ENCODE results near the gene TNNT3.
"Not testable (repeated sequence)": the region's sequence is repeated elsewhere in the genome, so short reads cannot be mapped to it uniquely, and the experiment has no call there.

Gene TNNT3

DNA sequence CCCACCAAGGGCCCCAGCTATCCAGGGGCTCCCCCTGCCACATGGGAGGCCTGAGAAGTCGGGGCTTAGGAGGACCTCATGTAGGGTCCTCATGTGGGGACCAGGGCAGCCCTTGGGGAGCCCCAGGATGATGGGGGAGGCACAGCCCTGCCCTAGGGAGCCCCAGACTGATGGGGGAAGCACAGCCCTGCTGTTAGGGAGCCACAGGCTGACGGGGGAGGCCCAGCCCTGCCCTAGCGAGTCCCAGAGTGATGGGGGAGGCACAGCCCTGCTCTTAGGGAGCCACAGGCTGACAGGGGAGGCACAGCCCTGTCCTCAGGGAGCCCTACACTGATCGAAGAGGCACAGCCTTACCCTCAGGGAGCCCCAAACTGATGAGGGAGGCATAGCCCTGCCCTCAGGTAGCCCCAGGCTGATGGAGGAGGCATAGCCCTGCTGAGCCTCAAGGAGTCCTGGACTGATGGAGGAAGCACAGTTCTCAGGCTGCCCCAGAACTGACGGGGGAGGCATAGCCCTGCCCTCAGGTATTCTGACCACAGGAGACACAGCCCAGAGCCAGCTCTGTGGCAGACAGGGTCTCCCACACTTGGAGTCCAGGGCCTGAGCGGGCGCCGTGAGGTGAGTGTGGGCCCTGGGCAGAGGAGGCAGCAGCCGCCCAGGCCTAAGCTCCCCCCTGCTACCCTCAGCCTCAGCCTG lies 38.6 kb upstream of the TNNT3 start:
- DNase-seq = peak in 4 of 10 donors; percentile 9 to 68 (median 60)
- intact Hi-C loops (cut with DNase I) = loop anchor here (5.0 kb wide), 1 partner anchor 36 kb away; the partner anchor contains the start of gene TNNT3

DNA sequence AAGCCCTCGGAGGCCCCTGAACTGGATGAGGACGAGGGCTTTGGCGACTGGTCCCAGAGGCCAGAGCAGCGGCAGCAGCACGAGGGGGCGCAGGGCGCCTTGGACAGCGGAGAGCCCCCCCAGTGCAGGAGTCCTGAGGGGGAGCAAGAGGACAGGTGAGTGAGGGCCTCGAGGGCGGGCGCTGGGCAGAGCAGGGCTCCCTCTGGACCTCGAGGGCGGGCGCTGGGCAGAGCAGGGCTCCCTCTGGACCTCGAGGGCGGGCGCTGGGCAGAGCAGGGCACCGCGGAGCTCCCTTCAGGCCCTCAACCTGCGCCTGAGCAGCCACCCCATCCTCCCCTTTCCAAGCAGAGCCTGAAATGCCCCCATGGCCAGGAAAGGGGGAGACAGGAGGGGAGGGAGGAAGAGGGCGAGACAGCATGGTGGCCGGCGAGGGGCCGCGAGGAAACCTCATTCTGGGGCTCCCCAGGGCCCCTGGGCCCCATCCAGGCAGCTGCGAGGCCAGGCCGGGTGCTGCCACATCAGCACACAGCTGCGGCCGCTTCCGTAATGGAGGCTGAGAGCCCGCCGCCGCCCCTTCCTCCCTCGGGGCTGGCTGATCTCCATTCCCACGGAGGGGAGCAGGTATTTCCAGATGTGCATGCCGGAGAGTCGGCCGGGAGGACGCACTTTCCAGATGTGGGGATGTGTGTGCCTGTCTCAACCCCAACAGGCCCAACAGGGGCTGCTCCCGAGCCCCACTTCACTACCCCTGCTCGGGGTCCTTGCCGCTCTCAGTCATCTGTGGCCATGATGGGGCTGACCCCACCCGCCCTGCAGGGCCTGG lies 37.9 kb upstream of the TNNT3 start:
- peak in 3 of 10 donors; percentile 24 to 79 (median 67) for DNase-seq
- intact Hi-C loops (cut with DNase I) = loop anchor here (2.0 to 5.0 kb wide), 2 partner anchors 36 to 273 kb away; partner anchors contain the start of gene TNNT3

DNA sequence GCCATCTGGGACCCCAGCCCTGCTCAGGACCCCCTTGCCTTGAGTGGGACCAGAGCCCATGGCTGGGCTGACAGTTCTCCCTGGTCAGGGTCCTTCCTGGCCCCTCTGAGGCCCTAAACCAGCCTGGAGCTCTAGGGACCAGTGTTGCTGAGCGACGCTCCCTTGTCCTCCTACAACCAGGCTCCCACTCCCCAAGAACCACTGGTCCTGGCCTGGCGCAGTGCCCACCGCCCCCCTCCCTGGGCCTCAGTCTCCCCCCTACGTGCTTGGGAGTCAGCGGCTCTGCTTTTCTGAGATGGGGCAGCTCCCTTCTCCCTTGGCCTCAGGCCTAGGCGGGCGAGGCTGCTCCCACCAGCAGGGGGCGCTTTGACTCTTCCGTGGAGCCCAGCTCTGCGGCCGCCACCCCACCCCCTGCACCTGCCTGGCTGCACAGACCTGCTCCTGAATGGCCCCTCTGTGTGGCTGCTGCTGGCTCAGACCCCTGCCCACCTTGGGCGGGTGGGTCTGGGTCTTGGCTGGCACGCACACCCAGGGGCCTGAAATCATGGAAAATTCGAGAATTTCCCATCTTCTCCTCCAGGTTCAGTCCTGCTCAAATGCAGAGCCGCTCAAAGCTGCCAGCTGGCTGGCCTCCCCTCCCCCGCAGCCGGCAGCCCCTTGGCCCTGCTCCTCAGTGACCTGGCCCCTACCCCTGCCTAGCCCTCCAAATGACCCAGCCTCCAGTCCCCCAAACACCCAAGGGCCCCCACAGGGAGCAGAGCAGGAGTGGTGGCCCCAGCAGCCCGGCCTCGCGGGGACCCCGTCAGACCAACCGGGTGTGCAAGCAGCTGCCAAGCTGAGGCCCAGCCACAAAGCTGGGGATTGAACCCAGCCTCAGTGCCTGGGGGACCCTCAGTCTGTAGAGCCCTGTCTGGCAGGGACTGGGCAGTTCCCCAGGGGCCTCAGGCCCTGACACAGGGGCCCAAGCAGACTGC lies 37.0 kb upstream of the TNNT3 start:
- intact Hi-C loops (cut with DNase I) = loop anchor here (2.0 to 5.0 kb wide), 2 partner anchors 35 to 272 kb away; partner anchors contain the start of gene TNNT3
- DNase-seq = peak; percentile 49 to 96 (median 72)

DNA sequence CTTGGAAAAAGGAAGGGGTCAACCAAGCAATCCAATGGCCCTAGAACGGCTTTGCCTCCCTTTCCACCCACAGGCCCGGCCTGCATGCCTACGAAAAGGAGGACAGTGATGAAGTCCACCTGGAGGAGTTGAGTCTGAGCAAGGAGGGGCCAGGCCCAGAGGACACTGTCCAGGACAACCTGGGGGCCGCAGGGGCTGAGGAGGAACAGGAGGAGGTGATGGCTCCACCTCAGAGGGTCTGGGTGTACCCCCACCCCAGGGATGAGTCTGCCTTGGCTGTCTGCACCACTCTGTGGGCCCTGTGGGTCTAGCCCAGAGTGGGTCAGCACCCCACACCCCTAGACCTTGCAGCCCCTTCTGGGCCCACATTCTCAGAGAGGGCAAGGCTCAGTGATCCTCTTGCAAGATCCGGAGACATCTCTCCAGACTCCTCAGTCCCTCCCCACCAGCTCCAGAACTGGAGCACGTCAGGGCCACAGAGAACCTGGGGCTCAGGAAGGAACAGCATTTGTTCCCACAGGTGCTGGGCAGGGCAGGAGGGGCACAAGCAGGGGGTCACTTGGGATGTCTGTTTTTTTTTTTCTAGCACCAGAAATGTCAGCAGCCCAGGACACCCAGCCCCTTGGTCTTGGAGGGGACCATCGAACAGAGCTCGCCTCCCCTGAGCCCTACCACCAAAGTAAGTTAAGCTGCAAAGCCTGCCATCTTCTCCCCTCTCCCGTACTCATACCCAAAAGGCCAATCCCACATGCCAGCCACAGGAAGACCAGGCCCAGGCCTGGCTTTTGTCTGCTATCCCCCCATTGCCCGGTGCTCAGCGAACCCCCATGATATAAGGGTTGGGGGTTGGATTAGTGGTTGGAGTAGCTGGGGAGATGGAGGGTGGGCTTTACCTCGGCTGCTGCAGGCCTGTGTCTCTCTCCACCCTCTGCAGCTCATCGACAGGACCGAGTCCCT lies 35.9 kb upstream of the TNNT3 start:
- intact Hi-C loops (cut with DNase I) = loop anchor here (2.0 to 5.0 kb wide), 2 partner anchors 34 to 271 kb away; partner anchors contain the start of gene TNNT3
- DNase-seq = peak in 2 of 10 donors; percentile 9 to 62

DNA sequence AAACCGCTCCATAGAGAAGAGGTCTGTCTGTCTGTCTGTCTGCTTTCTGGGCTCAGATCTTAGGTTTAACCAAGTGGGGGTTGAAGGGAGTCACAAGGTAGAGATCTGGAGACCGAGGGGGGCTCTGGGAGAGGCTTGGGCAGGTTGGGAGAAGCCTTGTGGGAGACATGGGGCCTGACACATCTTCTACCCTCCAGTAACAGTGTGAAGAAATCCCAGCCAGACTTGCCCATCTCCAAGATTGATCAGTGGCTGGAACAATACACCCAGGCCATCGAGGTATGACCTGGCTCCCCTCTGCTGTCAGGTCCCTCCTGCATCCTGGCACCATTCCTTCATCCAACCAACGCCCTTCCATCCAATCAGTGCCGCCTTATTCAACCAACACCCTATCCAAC lies 35.2 kb upstream of the TNNT3 start:
- peak in 1 of 10 donors; percentile 39 for DNase-seq
- intact Hi-C loops (cut with DNase I) = loop anchor here (5.0 kb wide), 1 partner anchor 33 kb away; the partner anchor contains the start of gene TNNT3

DNA sequence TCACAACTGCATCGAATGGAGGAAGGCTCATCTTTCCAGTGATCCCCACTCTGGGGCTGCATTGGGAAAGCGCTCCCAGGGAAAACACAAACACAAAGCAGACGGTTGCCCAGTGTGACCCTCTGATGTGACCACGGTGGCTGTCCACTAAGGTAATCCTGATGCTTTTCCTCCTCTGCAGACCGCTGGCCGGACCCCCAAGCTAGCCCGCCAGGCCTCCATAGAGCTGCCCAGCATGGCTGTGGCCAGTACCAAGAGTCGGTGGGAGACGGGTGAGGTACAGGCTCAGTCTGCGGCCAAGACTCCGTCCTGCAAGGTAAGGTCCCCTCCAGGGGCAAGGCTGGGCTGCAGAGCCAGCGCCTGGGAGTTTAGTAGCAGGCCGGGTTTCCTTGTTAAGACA lies 33.0 kb upstream of the TNNT3 start:
- peak in 2 of 10 donors; percentile 5 to 78 for DNase-seq
- intact Hi-C loops (cut with DNase I) = not testable (repeated sequence)

DNA sequence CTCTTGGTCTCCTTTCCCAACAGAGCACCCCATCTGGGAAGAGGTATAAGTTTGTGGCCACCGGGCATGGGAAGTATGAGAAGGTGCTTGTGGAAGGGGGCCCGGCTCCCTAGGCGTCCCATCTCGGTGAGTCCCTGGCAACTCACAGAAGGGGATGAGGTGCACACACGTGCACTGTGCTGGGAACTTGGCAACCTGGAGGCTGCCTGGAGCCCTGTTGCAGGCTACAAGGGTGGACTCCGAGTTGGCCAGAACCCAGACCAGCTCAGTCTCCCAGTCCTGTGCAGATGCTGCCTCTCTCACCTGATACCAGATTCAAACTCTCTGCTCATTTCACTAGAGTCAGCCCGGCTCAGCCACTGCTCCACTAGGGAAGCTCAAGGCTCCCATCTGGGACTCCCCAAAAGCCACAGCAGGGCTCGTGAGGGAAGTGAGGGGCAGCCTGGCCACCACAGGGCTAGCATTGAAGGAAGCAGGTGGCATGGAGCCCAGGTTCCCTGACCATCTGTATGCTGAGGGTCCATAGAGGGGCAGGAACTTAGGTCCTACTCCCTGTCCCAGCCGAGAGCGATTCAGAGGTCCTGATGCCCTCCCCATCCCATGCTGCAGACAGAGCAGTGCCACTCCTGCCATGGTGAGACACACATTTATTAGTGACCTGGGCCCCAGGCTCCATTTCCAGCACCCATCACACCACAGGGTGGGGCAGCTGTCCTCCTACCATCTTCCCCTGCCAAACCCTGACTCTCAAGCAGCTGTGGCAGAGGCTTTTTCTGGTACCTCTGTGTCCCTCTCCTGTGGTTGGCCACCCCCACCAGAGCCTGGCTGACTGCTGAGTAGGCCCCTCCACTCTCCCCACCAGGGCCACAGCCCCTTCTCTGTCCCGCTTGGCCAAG lies 31.8 kb upstream of the TNNT3 start:
- DNase-seq = peak in 3 of 10 donors; percentile 23 to 73 (median 55)
- intact Hi-C loops (cut with DNase I) = no loop called here

DNA sequence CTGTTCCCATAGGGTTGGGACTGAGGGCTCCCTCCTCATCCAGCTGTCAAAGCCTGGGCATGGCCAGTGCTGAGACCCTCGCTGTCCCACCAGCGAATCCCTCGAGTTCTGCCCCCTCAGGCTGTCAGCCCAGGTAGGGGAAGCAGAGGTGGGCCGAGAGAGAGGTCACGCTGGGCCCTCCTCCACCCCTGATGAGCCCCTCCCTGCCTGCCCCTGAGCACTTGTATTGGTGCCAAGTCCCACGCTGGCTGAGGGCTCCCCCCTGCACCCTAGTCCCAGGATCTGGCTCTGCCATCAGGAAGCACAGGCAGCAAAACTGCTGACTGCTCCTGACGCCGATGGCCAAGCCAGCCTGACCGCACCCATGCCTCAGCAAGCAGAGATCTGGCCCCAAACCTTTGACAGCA lies 31.2 kb upstream of the TNNT3 start:
- intact Hi-C loops (cut with DNase I) = no loop called here
- peak in 4 of 10 donors; percentile 18 to 69 (median 59) for DNase-seq

DNA sequence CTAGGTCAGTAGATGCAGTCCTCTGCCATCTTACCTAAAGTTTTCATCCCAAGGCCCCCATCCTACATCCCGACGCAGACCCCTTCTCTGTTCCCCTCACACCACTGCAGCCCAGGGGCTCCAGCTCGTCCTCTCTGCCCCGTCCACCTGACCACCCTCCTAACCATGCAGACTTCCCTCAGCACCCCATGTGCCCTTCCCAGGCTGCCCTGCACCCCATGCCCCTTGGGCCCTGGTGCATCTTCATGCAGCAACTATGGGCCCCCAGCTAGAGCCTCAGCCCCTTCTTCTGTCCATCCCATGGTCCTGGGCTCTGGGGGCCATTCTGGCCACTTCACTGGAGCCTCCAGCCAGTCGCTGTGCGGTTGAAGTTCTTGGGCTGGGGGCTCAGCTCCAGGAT lies 30.7 kb upstream of the TNNT3 start:
- DNase-seq = peak in 2 of 10 donors; percentile 9 to 67
- intact Hi-C loops (cut with DNase I) = no loop called here

DNA sequence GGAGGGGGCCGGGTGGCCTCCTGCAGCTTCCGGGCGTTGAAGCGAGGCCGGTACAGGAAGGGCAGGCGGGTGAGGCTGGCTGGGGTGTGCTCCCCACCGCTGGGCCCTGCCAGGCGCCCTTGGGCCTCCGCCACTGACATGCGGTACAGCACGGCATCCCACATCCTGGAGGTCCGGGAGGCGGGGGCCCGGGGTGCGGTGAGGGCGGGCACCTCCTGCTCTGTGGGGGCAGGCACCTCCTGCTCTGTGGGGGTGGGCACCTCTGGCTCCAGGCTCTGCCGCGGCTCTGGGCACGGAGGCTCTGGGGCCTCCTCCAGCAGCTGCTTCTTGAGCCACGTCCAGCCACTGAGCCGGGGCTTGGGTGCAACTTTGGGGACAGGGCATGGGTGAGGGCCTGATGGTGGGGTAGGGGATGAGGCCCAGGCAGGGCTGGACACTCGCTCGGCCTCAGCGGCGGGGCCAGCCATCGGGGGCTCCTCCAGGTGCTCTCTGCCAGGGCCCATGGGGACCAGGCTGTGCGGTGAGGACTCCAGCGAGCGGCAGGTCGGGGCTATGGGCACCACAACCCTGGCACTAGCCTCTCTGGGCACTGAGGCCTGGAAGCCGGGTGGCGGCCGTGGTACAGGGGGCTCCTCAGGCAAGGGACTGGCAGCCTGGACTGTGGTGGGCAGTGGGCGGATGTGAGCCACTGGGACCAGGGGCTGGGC lies 30.1 kb upstream of the TNNT3 start:
- DNase-seq = peak in 4 of 10 donors; percentile 26 to 83 (median 64)
- intact Hi-C loops (cut with DNase I) = no loop called here

DNA sequence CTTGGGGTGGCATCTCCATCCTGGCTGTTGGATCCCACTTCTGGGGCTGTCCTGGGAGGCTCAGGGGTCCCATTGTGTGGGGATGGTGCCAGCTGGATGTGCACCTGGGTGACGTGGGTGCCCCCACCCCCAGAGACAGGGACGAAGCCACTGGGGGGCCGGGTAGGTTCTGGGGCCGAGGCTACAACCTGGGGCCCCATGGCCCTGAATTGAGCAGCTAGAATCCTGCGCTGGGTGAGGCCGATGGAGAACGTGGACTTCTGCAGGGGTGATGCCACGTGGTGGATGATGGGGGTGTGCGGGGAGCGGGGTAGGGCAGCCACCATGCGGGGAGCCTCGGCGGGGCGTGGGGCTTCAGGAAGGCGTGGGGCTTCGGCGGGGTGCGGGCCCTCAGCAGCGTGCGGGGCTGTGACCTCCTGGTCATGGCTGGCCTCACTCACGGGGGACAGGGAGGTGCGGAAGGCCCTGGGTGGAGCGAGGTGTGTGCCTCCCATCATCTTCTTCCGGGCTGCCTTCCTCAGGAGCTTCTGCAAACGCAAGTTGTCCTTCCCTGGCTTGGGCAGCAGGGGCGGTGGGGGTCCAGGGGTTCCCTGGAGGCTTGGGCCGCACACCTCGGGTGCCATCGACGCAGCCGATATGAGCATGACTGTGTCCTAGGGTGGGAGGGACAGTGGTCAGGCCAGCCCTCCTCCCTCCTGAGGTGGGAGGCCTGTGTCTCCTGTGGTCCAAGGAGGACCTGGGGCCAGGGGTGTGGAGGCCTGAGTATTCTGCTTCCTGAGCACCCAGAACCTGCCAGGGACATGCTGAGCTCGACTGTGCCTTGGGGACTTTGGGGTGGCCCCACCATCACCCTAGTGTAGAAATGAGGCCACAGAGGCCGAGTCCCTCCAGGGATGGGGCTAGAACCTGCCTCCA lies 29.3 kb upstream of the TNNT3 start:
- peak in 3 of 10 donors; percentile 22 to 70 (median 67) for DNase-seq
- intact Hi-C loops (cut with DNase I) = no loop called here

DNA sequence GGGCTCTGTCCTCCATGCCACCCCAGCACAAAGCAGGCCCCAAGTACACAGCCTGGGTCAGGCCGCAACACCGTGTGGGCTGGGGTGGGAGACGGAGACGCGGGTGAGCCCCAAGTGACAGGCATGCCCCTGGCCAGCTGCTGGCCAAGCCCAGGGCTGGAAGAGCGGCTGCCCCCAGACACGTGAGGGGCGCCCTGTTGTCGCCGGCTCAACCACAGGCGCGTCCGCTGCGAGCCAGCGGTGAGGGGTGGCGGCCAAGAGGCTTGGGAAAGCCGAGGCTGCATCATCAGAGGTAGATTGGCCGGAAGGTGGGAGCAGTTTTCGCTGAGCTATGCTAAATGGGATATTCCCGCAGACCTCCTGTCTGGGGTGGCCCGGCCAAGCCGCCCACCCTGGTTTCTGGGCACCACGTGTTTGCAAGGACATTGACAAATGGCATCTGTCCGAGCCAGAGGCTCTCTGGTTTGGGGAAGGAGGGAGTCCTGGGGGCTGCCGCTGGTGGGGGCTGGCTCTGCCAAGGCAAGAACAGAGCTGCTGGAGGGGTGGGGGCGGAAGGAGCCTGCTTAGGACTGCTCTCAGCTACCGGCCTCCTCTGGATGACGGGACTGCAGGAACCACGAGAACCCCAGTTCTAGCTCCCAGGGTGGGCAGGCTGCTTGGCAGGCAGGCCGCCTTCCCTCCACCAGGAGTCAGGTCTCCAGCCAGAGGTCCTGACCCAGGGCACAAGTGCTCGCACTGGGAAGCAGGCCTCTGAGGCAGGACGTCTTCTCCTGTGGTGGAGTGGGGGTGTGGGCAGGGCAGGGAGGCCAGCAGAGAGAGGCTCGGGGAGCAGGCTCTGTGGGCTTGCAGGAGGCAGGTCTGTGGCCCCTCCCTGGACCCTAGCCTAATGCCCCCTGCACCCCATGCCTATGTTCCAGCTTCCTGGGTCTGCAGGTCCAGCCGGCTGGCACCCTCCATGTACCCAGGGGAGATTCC lies 28.4 kb upstream of the TNNT3 start:
- peak in 2 of 10 donors; percentile 19 to 73 for DNase-seq
- intact Hi-C loops (cut with DNase I) = no loop called here

DNA sequence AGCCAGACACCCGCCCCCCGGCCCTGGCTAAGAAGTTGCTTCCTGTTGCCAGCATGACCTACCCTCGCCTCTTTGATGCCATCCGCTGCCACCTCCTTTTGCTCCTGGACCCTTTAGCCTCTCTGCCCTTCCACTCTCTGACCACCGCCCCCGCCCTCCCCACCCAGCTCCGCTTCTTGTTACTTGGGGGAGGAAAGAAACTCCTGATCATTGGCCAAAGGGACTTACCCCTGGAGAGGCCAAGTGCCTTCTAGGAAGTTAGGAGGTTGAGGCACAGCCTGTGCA lies 27.7 kb upstream of the TNNT3 start, which contains the start of gene PRR33:
PRR33 (minus strand) TSS at position 65 of the 285 bp plus-strand sequence. CDS start 1,311 bp downstream, outside the sequence.
- DNase-seq = no peak
- intact Hi-C loops (cut with DNase I) = no loop called here

DNA sequence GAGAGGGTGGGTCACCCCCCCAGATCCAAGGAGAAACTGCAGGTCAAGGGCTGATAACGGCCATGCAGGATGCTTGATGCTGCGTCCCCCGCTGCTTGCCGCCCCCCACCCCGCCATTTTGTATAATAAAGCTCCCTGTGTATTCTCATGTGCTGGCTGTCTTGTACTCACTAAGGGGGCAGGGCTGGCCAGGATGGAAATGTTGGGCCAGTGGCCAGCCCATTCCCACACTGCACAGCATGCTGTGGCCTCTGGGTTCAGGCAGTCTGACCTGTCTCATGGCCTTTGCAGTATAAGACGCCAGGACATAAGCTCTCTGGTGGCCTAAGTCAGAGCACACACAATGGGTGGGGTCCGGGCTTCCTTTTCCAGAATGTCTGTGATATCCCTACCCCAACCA lies 27.4 kb upstream of the TNNT3 start:
- intact Hi-C loops (cut with DNase I) = no loop called here
- peak in 1 of 10 donors; percentile 39 for DNase-seq

DNA sequence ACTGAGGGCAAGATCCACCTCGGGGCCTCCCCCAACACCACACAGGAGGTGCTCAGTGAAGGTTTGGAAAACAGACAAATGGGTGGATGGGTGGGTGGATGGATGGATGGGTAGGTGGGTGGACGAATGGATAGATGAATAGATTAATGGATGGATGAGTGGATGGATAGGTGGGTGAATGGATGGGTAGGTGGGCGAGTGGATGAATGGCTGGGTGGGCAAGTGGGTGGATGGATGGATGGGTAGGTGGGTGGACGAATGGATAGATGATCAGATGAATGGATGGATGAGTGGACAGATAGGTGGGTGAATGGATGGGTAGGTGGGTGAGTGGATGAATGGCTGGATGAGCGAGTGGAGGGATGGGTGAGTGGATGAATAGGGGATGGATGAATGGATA lies 26.9 kb upstream of the TNNT3 start:
- DNase-seq = no peak
- intact Hi-C loops (cut with DNase I) = no loop called here
